Dermis microvascular lymphatic vessel endothelial cell (primary cell): ENCODE data around the gene KRTAP25-1. TPM values are rescaled to one million over a fixed set of nuclear protein-coding genes. Genes with fewer than 3 reads are reported as not detected.

Source experiments
- DNase-seq, 2 donors: peaks; one replicate each; pipeline versions ENCODE4 v3.0.0 to v3.0.0-alpha.2; 2010; ENCODE audit warnings: low read depth in 2 of 2
- total RNA-seq: library from RNA; depleted of rRNA; stranded (reverse); fragments of >200 nt; gene quantifications from 2 replicates; pipeline ENCODE4 v1.2.1, GENCODE V29; 2014

Gene KRTAP25-1
- total RNA-seq, 1 donor from 2014 or later = not detected

DNA sequence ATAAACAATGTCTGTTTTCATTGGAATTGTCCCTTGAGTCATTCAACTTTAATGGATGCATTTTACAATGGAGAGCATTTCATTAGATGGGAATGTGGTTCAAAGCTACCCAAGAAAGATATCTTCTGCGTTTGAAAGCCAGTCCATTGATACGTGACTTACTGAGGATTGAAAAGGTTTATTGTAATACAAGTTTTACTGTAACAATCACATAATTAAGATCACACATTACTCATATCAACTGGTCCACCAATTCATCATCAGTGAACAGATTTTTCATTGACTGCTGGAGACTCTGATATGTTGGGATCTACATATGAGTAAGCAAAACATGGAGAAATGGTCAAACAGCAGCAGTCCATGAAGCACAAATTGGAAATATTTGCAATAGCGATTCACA, 39.4 kb downstream of the KRTAP25-1 start:
- no peak for DNase-seq

DNA sequence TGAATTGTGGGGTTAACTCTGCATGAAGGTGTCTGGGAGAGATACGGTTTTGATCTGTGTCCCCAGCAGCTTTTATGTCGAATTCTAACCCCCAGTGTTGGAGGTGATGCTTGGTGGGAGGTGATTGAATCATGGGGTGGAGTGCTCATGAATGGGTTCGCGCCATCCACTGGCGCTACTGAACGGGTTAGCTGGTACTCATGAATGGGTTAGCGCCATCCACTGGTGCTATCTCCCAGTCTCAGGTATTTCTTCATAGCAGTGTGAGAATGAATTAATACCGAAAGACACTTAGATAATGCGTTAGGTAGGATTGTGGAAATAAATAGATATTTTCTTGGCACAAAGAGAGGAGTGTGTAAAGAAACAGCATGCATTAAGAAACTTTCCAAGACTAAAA, 40.5 kb downstream of the KRTAP25-1 start:
- no peak for DNase-seq

DNA sequence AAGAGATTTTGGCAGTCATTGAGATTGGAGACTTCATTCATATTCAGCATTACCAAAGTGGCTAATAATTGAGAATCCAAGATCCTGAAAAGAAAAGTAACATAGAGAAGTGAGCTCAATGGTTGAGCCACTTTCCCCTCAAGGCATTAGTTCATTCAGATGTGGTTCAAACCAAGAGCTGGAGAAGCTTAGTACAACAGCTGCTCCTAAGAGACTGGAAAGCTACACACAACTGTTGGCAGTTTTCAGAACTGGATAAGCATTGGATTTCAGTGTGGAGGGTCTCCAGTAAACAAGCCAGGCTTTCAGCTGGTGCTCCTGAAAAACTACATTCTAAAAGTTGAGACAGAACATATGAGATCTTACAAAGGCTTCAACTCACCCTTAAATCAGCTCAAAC, 44.3 kb downstream of the KRTAP25-1 start:
- DNase-seq = no peak

DNA sequence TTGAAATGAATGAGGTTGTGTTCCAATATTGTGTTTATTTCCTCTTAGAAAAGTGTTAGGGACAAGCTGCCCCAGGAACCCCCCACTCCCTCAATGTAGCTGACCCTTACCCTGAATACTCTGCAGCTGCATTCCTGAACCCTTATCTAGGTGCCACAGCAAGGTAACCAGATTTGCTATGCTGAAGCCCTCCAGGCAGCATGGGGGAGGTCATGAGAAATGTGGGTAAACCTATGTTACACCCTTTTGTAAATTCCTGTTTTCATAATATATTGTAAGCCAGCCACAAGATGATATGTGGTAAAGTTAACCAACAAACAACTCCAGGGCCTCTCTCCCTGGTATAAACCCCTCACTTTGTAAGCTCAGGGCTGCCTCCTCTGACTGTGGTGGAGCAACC, 45.6 kb downstream of the KRTAP25-1 start:
- DNase-seq = no peak

DNA sequence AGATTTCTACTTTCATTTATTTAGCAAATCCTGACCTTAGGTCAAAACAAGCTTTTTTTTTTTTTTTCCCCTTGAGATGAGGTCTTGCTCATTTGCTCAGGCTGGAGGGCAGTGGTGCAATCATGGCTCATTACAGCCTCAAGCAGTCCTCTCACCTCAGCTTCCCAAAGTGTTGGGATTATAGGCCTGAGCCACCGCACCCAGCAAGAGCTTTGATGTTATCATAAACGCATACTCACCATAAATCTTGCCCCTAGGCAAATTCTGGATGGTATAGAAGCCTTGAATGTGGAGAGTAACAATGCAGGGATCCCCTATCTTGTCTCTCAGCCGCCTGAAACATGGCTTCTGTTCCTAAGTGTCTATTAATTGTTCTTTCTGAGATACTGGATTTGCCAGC, 48.7 kb downstream of the KRTAP25-1 start:
- DNase-seq = no peak

Other genes with a start within 250 kb of the KRTAP25-1 start
- not detected in 2 replicates for gene CLDN17, start 122.7 kb downstream of the KRTAP25-1 start, total RNA-seq
- not detected in 2 replicates for gene CLDN8, start 73.4 kb downstream of the KRTAP25-1 start, total RNA-seq
- not detected in 2 replicates for gene KRTAP24-1, start 6.6 kb downstream of the KRTAP25-1 start, total RNA-seq
- not detected in 2 replicates for gene KRTAP26-1, start 30.8 kb upstream of the KRTAP25-1 start, total RNA-seq
- gene KRTAP27-1, start 48.2 kb upstream of the KRTAP25-1 start, total RNA-seq = not detected in 2 replicates
- not detected in 2 replicates for gene KRTAP23-1, start 59.1 kb upstream of the KRTAP25-1 start, total RNA-seq
- not detected in 2 replicates for gene KRTAP13-2, start 82.8 kb upstream of the KRTAP25-1 start, total RNA-seq
- not detected in 2 replicates for gene KRTAP13-1, start 106.5 kb upstream of the KRTAP25-1 start, total RNA-seq
- not detected in 2 replicates for gene KRTAP13-3, start 136.4 kb upstream of the KRTAP25-1 start, total RNA-seq
- gene KRTAP13-4, start 140.7 kb upstream of the KRTAP25-1 start, total RNA-seq = not detected in 2 replicates
- not detected in 2 replicates for gene KRTAP15-1, start 150.8 kb upstream of the KRTAP25-1 start, total RNA-seq
- gene KRTAP19-1, start 190.9 kb upstream of the KRTAP25-1 start, total RNA-seq = not detected in 2 replicates
- not detected in 2 replicates for gene KRTAP19-2, start 197.9 kb upstream of the KRTAP25-1 start, total RNA-seq
- not detected in 2 replicates for gene KRTAP19-3, start 202.5 kb upstream of the KRTAP25-1 start, total RNA-seq
- gene KRTAP19-4, start 207.7 kb upstream of the KRTAP25-1 start, total RNA-seq = not detected in 2 replicates
- not detected in 2 replicates for gene KRTAP19-5, start 212.6 kb upstream of the KRTAP25-1 start, total RNA-seq